WTC11 (cell line): ENCODE data around the gene KCNAB3. TPM values are rescaled to one million over a fixed set of nuclear protein-coding genes. Genes with fewer than 3 reads are reported as not detected.

ENCODE experiments used
- ATAC-seq: fragments of 200-7000 bp; cut with Tn5 transposase; 2 replicates; pipeline ENCODE4 v1.10.0; 2021; ENCODE audit warnings: mild to moderate bottlenecking, moderate library complexity
- CTCF ChIA-PET: fragments of 300-600 bp; sonication (Branson Sonifier 250); formaldehyde crosslinking; loops from one replicate; lab custom pipeline; 2021; ENCODE audit warnings: antibody characterized with exemption; lab: Charles Lee
- POLR2A ChIA-PET: fragments of 350-600 bp; sonication (Branson Sonifier 250); formaldehyde crosslinking; loops from one replicate; lab custom pipeline; 2021; ENCODE audit warnings: antibody characterized with exemption; lab: Charles Lee
- DNase-seq: peaks from one replicate; pipeline ENCODE4 v3.0.0; 2021; ENCODE audit warnings: low spot score
- H3K27ac Mint-ChIP-seq: 2 replicates; pipeline ENCODE4 v1.8.0; 2021; ENCODE audit warnings: mixed read lengths
- H3K27me3 Mint-ChIP-seq: 2 replicates; pipeline ENCODE4 v1.8.0; 2021; ENCODE audit warnings: low read depth, mild to moderate bottlenecking, moderate library complexity, mixed read lengths
- H3K36me3 Mint-ChIP-seq: 2 replicates; pipeline ENCODE4 v1.8.0; 2021; ENCODE audit warnings: mixed read lengths
- H3K4me1 Mint-ChIP-seq: 2 replicates; pipeline ENCODE4 v1.8.0; 2022; ENCODE audit warnings: mixed read lengths
- H3K4me3 Mint-ChIP-seq: 2 replicates; pipeline ENCODE4 v1.8.0; 2021; ENCODE audit warnings: mild to moderate bottlenecking, moderate library complexity, mixed read lengths
- H3K9me3 Mint-ChIP-seq: 2 replicates; pipeline ENCODE4 v1.8.0; 2021; ENCODE audit warnings: mixed read lengths
- CREM ChIP-seq: sonication (generic); formaldehyde crosslinking; IDR thresholded peaks from 2 replicates; pipeline ENCODE4 v1.8.1; 2022; ENCODE audit warnings: mild to moderate bottlenecking, missing genetic modification reagents, moderate library complexity
- ELF4 ChIP-seq: sonication (generic); formaldehyde crosslinking; IDR thresholded peaks from 2 replicates; pipeline ENCODE4 v1.8.1; 2022; ENCODE audit warnings: low read depth, mild to moderate bottlenecking, moderate library complexity, missing genetic modification reagents
- ETV6 ChIP-seq: sonication (generic); formaldehyde crosslinking; IDR thresholded peaks from 2 replicates; pipeline ENCODE4 v1.8.1; 2022; ENCODE audit warnings: mild to moderate bottlenecking, missing genetic modification reagents
- GTF2I ChIP-seq: fragments of 250-450 bp; sonication (Bioruptor Pico); conservative IDR thresholded peaks from 2 replicates; pipeline ENCODE4 v1.4.0; 2021; ENCODE audit warnings: mild to moderate bottlenecking
- MYBL2 ChIP-seq: sonication (generic); formaldehyde crosslinking; IDR thresholded peaks from 2 replicates; pipeline ENCODE4 v1.8.1; 2023; ENCODE audit warnings: mild to moderate bottlenecking, moderate library complexity, missing genetic modification reagents
- NFATC4 ChIP-seq: fragments of 250-450 bp; sonication (Bioruptor Pico); IDR thresholded peaks from 2 replicates; pipeline ENCODE4 v1.9.0; 2021; ENCODE audit warnings: mild to moderate bottlenecking
- NR2C2 ChIP-seq: sonication (generic); formaldehyde crosslinking; IDR thresholded peaks from 2 replicates; pipeline ENCODE4 v1.8.0; 2022; ENCODE audit warnings: mild to moderate bottlenecking, missing genetic modification reagents
- PRRX2 ChIP-seq: fragments of 250-450 bp; sonication (Bioruptor Pico); IDR thresholded peaks from 2 replicates; pipeline ENCODE4 v1.8.0; 2021; ENCODE audit warnings: mild to moderate bottlenecking
- SP1 ChIP-seq: sonication (generic); formaldehyde crosslinking; conservative IDR thresholded peaks from 2 replicates; pipeline ENCODE4 v1.8.1; 2022; ENCODE audit warnings: missing genetic modification reagents
- TEAD1 ChIP-seq: sonication (generic); formaldehyde crosslinking; IDR thresholded peaks from 2 replicates; pipeline ENCODE4 v1.8.0; 2022; ENCODE audit warnings: mild to moderate bottlenecking, missing genetic modification reagents
- TP53 ChIP-seq: sonication (generic); formaldehyde crosslinking; IDR thresholded peaks from 2 replicates; pipeline ENCODE4 v1.8.1; 2023; ENCODE audit warnings: mild to moderate bottlenecking, missing genetic modification reagents
- ZNF232 ChIP-seq: sonication (generic); formaldehyde crosslinking; IDR thresholded peaks from 2 replicates; pipeline ENCODE4 v1.8.0; 2022; ENCODE audit warnings: mild to moderate bottlenecking, missing genetic modification reagents
- ZNF263 ChIP-seq: sonication (generic); formaldehyde crosslinking; IDR thresholded peaks from 2 replicates; pipeline ENCODE4 v1.8.1; 2022; ENCODE audit warnings: low read depth, mild to moderate bottlenecking, moderate library complexity, missing genetic modification reagents
- total RNA-seq: library from RNA; stranded (reverse); gene quantifications from 3 replicates; pipeline ENCODE4 v1.2.3, GENCODE V29; 2021
- TF ChIP-seq, protein P1 (sequence below): fragments of 250-450 bp; sonication (Bioruptor Pico); IDR thresholded peaks from 2 replicates; pipeline ENCODE4 v1.9.0; 2021; ENCODE audit warnings: moderate library complexity, mild to moderate bottlenecking, inconsistent platforms, borderline replicate concordance
- TF ChIP-seq, protein P2 (sequence below): sonication (generic); formaldehyde crosslinking; IDR thresholded peaks from 2 replicates; pipeline ENCODE4 v1.8.1; 2022; ENCODE audit warnings: mild to moderate bottlenecking, missing genetic modification reagents, moderate library complexity, borderline replicate concordance
- TF ChIP-seq, protein P3 (sequence below): fragments of 250-450 bp; sonication (Bioruptor Pico); conservative IDR thresholded peaks from 2 replicates; pipeline ENCODE4 v1.9.0; 2021; ENCODE audit warnings: mild to moderate bottlenecking
- TF ChIP-seq, protein P4 (sequence below): sonication (generic); formaldehyde crosslinking; IDR thresholded peaks from 2 replicates; pipeline ENCODE4 v1.8.1; 2022; ENCODE audit warnings: low read depth, mild to moderate bottlenecking, moderate library complexity, missing genetic modification reagents, borderline replicate concordance
- TF ChIP-seq, protein P5 (sequence below): sonication (generic); formaldehyde crosslinking; IDR thresholded peaks from 2 replicates; pipeline ENCODE4 v1.8.0; 2023; ENCODE audit warnings: mild to moderate bottlenecking, missing genetic modification reagents
- TF ChIP-seq, protein P6 (sequence below): sonication (generic); formaldehyde crosslinking; conservative IDR thresholded peaks from 2 replicates; pipeline ENCODE4 v1.8.1; 2023; ENCODE audit warnings: mild to moderate bottlenecking, low read depth, missing genetic modification reagents, moderate library complexity
- TF ChIP-seq, protein P7 (sequence below): sonication (generic); formaldehyde crosslinking; IDR thresholded peaks from 2 replicates; pipeline ENCODE4 v1.8.1; 2022; ENCODE audit warnings: missing genetic modification reagents, borderline replicate concordance

Gene KCNAB3
- total RNA-seq, 1 experiment from 2014 or later: 3.2 TPM

DNA sequence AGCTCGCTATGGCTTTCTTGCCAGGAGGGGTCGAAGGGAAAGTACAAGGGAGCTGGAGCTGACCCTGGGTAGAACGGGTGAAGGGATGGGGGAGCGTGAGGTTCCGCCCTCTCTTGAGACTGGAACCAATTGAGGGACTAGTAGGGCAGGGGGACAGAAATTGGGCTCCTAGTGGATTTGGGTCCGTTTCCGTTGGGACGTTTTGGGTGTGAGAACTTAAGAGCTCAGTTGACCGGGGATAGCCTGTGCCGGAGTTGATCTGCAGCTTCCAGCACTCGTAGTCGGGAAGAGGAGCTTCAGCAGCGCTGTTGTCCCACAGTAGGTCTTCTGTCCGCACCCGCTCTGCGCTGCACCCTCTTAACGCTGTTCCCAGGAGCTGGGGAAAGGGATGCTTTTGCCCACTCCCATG lies 2.8 kb upstream of the KCNAB3 start:
- peaks cover 32% of the 10 kb centered on the region for H3K4me1 Mint-ChIP-seq
- H3K27me3 Mint-ChIP-seq: peaks cover 31% of the 10 kb centered on the region
- peak overlapping the region; percentile 97 for H3K27ac Mint-ChIP-seq
- peak; percentile 22 for DNase-seq
- ATAC-seq: peak; percentile 10
- CTCF ChIA-PET: interaction anchor here (0.7 to 4.8 kb wide), 23 partner anchors 20 to 189 kb away, joined by 3 to 82 read pairs (median 5); partner anchors contain the start of genes KDM6B and NAA38
- H3K4me3 Mint-ChIP-seq: peak overlapping the region; percentile 100
- TF ChIP-seq NR2C2 (CRISPR knock-in tag) (no peak), MYBL2 (CRISPR knock-in tag) (no peak), GTF2I (CRISPR knock-in tag) (no peak), NFATC4 (CRISPR knock-in tag) (no peak)
- TF ChIP-seq, protein P1, sequence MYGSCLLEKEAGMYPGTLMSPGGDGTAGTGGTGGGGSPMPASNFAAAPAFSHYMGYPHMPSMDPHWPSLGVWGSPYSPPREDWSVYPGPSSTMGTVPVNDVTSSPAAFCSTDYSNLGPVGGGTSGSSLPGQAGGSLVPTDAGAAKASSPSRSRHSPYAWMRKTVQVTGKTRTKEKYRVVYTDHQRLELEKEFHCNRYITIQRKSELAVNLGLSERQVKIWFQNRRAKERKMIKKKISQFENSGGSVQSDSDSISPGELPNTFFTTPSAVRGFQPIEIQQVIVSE (CRISPR knock-in tag): no peak
- TF ChIP-seq, protein P2, sequence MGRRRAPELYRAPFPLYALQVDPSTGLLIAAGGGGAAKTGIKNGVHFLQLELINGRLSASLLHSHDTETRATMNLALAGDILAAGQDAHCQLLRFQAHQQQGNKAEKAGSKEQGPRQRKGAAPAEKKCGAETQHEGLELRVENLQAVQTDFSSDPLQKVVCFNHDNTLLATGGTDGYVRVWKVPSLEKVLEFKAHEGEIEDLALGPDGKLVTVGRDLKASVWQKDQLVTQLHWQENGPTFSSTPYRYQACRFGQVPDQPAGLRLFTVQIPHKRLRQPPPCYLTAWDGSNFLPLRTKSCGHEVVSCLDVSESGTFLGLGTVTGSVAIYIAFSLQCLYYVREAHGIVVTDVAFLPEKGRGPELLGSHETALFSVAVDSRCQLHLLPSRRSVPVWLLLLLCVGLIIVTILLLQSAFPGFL (CRISPR knock-in tag): no peak
- H3K36me3 Mint-ChIP-seq: peaks cover 19% of the 10 kb centered on the region
- no peaks in the 10 kb centered on the region for H3K9me3 Mint-ChIP-seq
- POLR2A ChIA-PET: interaction anchor here (0.5 to 1.6 kb wide), 4 partner anchors 15 to 72 kb away, joined by 3 to 4 read pairs (median 3); no protein-coding TSS in a partner anchor

DNA sequence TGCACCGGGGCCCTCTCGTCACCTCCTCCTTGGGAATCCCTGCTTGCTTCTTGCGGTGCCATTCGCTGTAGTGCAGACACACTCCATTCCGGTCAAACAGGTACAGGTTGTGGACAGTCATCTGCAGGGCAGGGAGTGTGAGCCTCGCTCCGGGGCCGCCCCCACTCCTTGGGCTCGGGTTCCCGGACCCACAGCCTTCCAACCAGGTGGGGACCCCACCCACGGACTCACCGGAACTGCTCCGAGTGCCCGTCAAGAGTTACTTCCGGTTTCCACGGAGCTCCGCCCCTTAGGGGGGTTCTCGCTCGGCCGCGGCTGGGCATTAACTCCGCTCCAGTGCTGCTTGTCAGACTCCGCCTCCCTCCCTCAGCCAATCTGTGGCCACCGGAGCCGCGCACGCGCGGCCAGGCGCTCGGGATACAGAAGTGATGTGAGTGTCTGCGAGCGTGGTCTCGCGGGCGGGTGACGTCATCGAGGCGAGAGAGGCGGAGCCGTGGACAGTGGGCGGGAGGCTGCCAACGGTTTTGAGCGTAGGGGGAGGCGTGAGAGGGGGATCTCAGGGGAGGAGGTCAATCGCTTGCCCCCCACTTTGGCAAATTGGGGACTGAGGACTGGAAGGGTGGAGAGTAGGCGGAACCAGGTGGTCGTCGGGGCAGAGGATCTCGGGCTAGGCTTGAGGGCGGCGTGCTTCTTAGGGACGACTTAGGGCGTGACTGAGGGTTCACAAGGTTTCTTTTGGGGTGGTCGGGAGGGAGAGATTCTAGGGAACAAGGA lies 2.2 kb upstream of the KCNAB3 start, which contains the start of the genes CNTROB and TRAPPC1:
Gene CNTROB (plus strand): TSS at position 498 of the 774 bp plus-strand sequence. CDS start 874 bp downstream, outside the sequence.
Gene TRAPPC1 (minus strand): TSS at position 238 of the 774 bp plus-strand sequence. CDS start 117 bp downstream, at position 121.
- Mint-ChIP-seq H3K27ac (peak within 1 kb of the TSS; percentile 97), H3K9me3 (no peaks in the 10 kb centered on the region), H3K27me3 (peaks cover 37% of the 10 kb centered on the region), H3K4me3 (peak within 1 kb of the TSS; percentile 100), H3K4me1 (peaks cover 32% of the 10 kb centered on the region), H3K36me3 (peaks cover 15% of the 10 kb centered on the region)
- CTCF ChIA-PET: interaction anchor here (0.6 to 4.8 kb wide), 20 partner anchors 17 to 190 kb away, joined by 3 to 82 read pairs (median 6); partner anchors contain the start of gene KDM6B
- DNase-seq: peak; percentile 98
- POLR2A ChIA-PET: interaction anchor here (0.5 to 1.6 kb wide), 5 partner anchors 16 to 91 kb away, joined by 3 to 6 read pairs (median 3); no protein-coding TSS in a partner anchor
- peak; percentile 90 for ATAC-seq
- TF ChIP-seq TP53 (CRISPR knock-in tag) (no peak), MYBL2 (CRISPR knock-in tag) (peak; percentile 74; the same call in 1 of the 2 replicates), PRRX2 (CRISPR knock-in tag) (no peak), SP1 (CRISPR knock-in tag) (peak; percentile 73), TEAD1 (CRISPR knock-in tag) (peak; percentile 69; the same call in 1 of the 2 replicates), ZNF232 (no peak), CREM (CRISPR knock-in tag) (peak; percentile 80; the same call in 1 of the 2 replicates), ZNF263 (CRISPR knock-in tag) (no peak), ETV6 (CRISPR knock-in tag) (no peak), ELF4 (CRISPR knock-in tag) (no peak)
- TF ChIP-seq, protein P3, sequence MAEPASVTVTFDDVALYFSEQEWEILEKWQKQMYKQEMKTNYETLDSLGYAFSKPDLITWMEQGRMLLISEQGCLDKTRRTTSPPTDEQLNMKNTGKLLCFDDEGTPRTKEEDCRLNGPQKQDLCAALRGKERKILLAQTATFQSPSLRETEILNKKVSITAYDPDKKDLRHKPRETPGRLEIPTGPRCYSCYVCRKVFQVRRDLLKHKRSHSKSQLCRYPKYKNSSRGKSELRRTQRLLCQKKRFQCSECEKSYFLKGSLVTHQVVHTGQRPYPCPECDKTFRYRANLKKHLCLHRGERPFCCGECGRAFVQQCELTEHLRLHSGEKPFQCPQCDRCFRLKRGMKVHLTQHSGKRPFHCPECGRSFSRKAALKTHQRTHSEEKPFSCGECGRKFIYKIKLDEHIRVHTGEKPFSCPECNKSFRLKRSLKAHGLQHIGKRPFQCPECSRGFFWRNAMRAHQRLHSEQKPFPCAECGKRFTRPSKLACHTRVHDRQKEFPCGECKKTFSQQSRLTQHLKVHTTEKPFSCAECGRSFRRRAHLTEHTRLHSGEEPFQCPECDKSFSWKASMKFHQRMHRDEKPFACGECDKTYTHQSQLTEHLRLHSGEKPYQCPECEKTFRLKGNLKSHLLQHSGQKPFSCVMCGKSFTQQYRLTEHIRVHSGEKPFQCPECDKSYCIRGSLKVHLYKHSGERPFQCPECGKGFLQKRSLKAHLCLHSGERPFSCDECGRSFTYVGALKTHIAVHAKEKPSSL (CRISPR knock-in tag): no peak
- TF ChIP-seq, protein P4, sequence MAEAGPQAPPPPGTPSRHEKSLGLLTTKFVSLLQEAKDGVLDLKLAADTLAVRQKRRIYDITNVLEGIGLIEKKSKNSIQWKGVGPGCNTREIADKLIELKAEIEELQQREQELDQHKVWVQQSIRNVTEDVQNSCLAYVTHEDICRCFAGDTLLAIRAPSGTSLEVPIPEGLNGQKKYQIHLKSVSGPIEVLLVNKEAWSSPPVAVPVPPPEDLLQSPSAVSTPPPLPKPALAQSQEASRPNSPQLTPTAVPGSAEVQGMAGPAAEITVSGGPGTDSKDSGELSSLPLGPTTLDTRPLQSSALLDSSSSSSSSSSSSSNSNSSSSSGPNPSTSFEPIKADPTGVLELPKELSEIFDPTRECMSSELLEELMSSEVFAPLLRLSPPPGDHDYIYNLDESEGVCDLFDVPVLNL: no peak
- TF ChIP-seq, protein P5, sequence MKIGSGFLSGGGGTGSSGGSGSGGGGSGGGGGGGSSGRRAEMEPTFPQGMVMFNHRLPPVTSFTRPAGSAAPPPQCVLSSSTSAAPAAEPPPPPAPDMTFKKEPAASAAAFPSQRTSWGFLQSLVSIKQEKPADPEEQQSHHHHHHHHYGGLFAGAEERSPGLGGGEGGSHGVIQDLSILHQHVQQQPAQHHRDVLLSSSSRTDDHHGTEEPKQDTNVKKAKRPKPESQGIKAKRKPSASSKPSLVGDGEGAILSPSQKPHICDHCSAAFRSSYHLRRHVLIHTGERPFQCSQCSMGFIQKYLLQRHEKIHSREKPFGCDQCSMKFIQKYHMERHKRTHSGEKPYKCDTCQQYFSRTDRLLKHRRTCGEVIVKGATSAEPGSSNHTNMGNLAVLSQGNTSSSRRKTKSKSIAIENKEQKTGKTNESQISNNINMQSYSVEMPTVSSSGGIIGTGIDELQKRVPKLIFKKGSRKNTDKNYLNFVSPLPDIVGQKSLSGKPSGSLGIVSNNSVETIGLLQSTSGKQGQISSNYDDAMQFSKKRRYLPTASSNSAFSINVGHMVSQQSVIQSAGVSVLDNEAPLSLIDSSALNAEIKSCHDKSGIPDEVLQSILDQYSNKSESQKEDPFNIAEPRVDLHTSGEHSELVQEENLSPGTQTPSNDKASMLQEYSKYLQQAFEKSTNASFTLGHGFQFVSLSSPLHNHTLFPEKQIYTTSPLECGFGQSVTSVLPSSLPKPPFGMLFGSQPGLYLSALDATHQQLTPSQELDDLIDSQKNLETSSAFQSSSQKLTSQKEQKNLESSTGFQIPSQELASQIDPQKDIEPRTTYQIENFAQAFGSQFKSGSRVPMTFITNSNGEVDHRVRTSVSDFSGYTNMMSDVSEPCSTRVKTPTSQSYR (CRISPR knock-in tag): no peak; the same call in 1 of the 2 replicates
- TF ChIP-seq, protein P6, sequence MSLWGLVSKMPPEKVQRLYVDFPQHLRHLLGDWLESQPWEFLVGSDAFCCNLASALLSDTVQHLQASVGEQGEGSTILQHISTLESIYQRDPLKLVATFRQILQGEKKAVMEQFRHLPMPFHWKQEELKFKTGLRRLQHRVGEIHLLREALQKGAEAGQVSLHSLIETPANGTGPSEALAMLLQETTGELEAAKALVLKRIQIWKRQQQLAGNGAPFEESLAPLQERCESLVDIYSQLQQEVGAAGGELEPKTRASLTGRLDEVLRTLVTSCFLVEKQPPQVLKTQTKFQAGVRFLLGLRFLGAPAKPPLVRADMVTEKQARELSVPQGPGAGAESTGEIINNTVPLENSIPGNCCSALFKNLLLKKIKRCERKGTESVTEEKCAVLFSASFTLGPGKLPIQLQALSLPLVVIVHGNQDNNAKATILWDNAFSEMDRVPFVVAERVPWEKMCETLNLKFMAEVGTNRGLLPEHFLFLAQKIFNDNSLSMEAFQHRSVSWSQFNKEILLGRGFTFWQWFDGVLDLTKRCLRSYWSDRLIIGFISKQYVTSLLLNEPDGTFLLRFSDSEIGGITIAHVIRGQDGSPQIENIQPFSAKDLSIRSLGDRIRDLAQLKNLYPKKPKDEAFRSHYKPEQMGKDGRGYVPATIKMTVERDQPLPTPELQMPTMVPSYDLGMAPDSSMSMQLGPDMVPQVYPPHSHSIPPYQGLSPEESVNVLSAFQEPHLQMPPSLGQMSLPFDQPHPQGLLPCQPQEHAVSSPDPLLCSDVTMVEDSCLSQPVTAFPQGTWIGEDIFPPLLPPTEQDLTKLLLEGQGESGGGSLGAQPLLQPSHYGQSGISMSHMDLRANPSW (CRISPR knock-in tag): no peak
- TF ChIP-seq, protein P7, sequence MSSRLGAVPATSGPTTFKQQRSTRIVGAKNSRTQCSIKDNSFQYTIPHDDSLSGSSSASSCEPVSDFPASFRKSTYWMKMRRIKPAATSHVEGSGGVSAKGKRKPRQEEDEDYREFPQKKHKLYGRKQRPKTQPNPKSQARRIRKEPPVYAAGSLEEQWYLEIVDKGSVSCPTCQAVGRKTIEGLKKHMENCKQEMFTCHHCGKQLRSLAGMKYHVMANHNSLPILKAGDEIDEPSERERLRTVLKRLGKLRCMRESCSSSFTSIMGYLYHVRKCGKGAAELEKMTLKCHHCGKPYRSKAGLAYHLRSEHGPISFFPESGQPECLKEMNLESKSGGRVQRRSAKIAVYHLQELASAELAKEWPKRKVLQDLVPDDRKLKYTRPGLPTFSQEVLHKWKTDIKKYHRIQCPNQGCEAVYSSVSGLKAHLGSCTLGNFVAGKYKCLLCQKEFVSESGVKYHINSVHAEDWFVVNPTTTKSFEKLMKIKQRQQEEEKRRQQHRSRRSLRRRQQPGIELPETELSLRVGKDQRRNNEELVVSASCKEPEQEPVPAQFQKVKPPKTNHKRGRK (CRISPR knock-in tag): no peak
